Ectodermal cell (in vitro differentiated cells): Measurements from ENCODE around the gene BCL11A.

Experiments
- H3K27ac ChIP-seq: 2 replicates; pipeline ENCODE4 v1.7.0; 2013; ENCODE audit warnings: mild to moderate bottlenecking, low read depth, low read length; ENCODE audit not compliant: insufficient read depth, poor library complexity, severe bottlenecking
- H3K27me3 ChIP-seq: 2 replicates; pipeline ENCODE4 v1.7.0; 2013; ENCODE audit warnings: mild to moderate bottlenecking, low read length; ENCODE audit not compliant: insufficient read depth, control insufficient read depth, poor library complexity, severe bottlenecking
- H3K36me3 ChIP-seq: one replicate; pipeline ENCODE4 v1.7.0; 2013; ENCODE audit warnings: low read length; ENCODE audit not compliant: control insufficient read depth, insufficient read depth
- H3K4me1 ChIP-seq: one replicate; pipeline ENCODE4 v1.7.0; 2013; ENCODE audit warnings: low read length; ENCODE audit not compliant: control insufficient read depth, insufficient read depth
- H3K4me3 ChIP-seq: 2 replicates; pipeline ENCODE4 v1.7.0; 2013; ENCODE audit warnings: low read depth, low read length, control low read depth; ENCODE audit not compliant: insufficient read depth
- H3K9me3 ChIP-seq: 2 replicates; pipeline ENCODE4 v1.7.0; 2013; ENCODE audit warnings: mild to moderate bottlenecking, low read length, moderate library complexity; ENCODE audit not compliant: control insufficient read depth
- WGBS, 2 experiments: methylation state at CpG; one replicate each; pipeline ENCODE4 v1.1.7; 2013; ENCODE audit warnings: missing lambda C conversion rate in 2 of 2; 5-methylcytosine and 5-hydroxymethylcytosine counted together

The BCL11A gene

GRCh38 chr2:60535685-60536312 is 17.7 kb downstream of the BCL11A start:
- H3K36me3 ChIP-seq = no peaks in the 10 kb centered on the region

GRCh38 chr2:60534892-60535684 is 18.4 kb downstream of the BCL11A start:
- Histone ChIP-seq H3K4me3 (no peak overlapping the region), H3K9me3 (no peaks in the 10 kb centered on the region), H3K27me3 (no peaks in the 10 kb centered on the region), H3K27ac (no peak overlapping the region), H3K4me1 (peaks cover 14% of the 10 kb centered on the region), H3K36me3 (no peaks in the 10 kb centered on the region)
- 77 to 83% methylated on average over 6 of the region's 6 CpGs for WGBS, 2 experiments

More at GRCh38 chr2:60535685-60536312, 17.7 kb downstream of the BCL11A start:
- WGBS, 2 experiments = 81 to 84% methylated on average over 11 of the region's 11 CpGs
- peaks cover 19% of the 10 kb centered on the region for H3K4me1 ChIP-seq
- no peaks in the 10 kb centered on the region for H3K27me3 ChIP-seq
- no peak overlapping the region for H3K27ac ChIP-seq
- H3K9me3 ChIP-seq = no peaks in the 10 kb centered on the region
- no peak overlapping the region for H3K4me3 ChIP-seq

- Histone ChIP-seq H3K27ac (no peak overlapping the region), H3K4me3 (no peak overlapping the region), H3K4me1 (peaks cover 14% of the 10 kb centered on the region), H3K27me3 (no peaks in the 10 kb centered on the region), H3K36me3 (no peaks in the 10 kb centered on the region), H3K9me3 (no peaks in the 10 kb centered on the region)
- WGBS, 2 experiments = 71 to 75% methylated on average over 8 of the region's 8 CpGs
Observed at GRCh38 chr2:60534052-60534685, 19.3 kb downstream of the BCL11A start.

- Histone ChIP-seq H3K4me1 (peaks cover 14% of the 10 kb centered on the region), H3K4me3 (no peak overlapping the region), H3K27ac (no peak overlapping the region), H3K9me3 (no peaks in the 10 kb centered on the region), H3K27me3 (no peaks in the 10 kb centered on the region), H3K36me3 (no peaks in the 10 kb centered on the region)
- WGBS, 2 experiments = 64 to 68% methylated on average over 9 to 13 of the region's 13 CpGs
Observed at GRCh38 chr2:60533101-60534051, 20.1 kb downstream of the BCL11A start.

- H3K27ac ChIP-seq = no peak overlapping the region
- H3K36me3 ChIP-seq = no peaks in the 10 kb centered on the region
- peaks cover 14% of the 10 kb centered on the region for H3K4me1 ChIP-seq
- H3K4me3 ChIP-seq = no peak overlapping the region
- H3K9me3 ChIP-seq = no peaks in the 10 kb centered on the region
- 67 to 85% methylated on average over 1 to 2 of the region's 3 CpGs for WGBS, 2 experiments
- H3K27me3 ChIP-seq = no peaks in the 10 kb centered on the region
Observed at GRCh38 chr2:60532421-60532820, 21.0 kb downstream of the BCL11A start.

- H3K4me3 ChIP-seq = no peak overlapping the region
- 19 to 22% methylated on average over 12 of the region's 12 CpGs for WGBS, 2 experiments
- H3K4me1 ChIP-seq = peaks cover 14% of the 10 kb centered on the region
- H3K9me3 ChIP-seq = no peaks in the 10 kb centered on the region
- H3K27me3 ChIP-seq = no peaks in the 10 kb centered on the region
- H3K27ac ChIP-seq = no peak overlapping the region
- H3K36me3 ChIP-seq = no peaks in the 10 kb centered on the region
Observed at GRCh38 chr2:60531701-60532133, 21.7 kb downstream of the BCL11A start.

- H3K36me3 ChIP-seq = no peaks in the 10 kb centered on the region
- no peak overlapping the region for H3K27ac ChIP-seq
- peaks cover 14% of the 10 kb centered on the region for H3K4me1 ChIP-seq
- no peak overlapping the region for H3K4me3 ChIP-seq
- H3K9me3 ChIP-seq = no peaks in the 10 kb centered on the region
- 53 to 59% methylated on average over 12 of the region's 12 CpGs for WGBS, 2 experiments
- H3K27me3 ChIP-seq = no peaks in the 10 kb centered on the region
Observed at GRCh38 chr2:60530660-60531281, 22.7 kb downstream of the BCL11A start.

GRCh38 chr2:60529785-60530627 is 23.4 kb downstream of the BCL11A start:
- Histone ChIP-seq H3K27ac (no peak overlapping the region), H3K9me3 (no peaks in the 10 kb centered on the region)

More at GRCh38 chr2:60529785-60530627, 23.4 kb downstream of the BCL11A start:
- 76 to 81% methylated on average over 17 of the region's 17 CpGs for WGBS, 2 experiments
- Histone ChIP-seq H3K27me3 (no peaks in the 10 kb centered on the region), H3K4me3 (no peak overlapping the region), H3K36me3 (no peaks in the 10 kb centered on the region), H3K4me1 (peaks cover 14% of the 10 kb centered on the region)
